Effector CD4-positive, alpha-beta T cell (primary cell): ENCODE results near the gene TDRD6. TPM values are rescaled to one million over a fixed set of nuclear protein-coding genes. Genes with fewer than 3 reads are reported as not detected.
"Not testable (repeated sequence)": the region's sequence is repeated elsewhere in the genome, so short reads cannot be mapped to it uniquely, and the experiment has no call there.

ENCODE experiments used
- DNase-seq: peaks from one replicate; pipeline ENCODE4 v3.0.0-alpha.2; 2020
- total RNA-seq: gene quantifications from one replicate; lab custom pipeline; 2026; lab: John Stamatoyannopoulos, UW

Gene TDRD6
- total RNA-seq = not detected

- DNase-seq = no peak
These were observed at the start of gene TDRD6 for GRCh38 chr6:46687619-46688097. TSS of gene TDRD6 (plus strand) at chr6:46687885. CDS start at chr6:46688129, 244 bp downstream.

GRCh38 chr6:46637933-46638332 lies 49.8 kb upstream of the TDRD6 start:
- no peak for DNase-seq

GRCh38 chr6:46638650-46639049 lies 49.0 kb upstream of the TDRD6 start:
- no peak for DNase-seq

- no peak for DNase-seq
These were observed 44.5 kb upstream of the TDRD6 start for GRCh38 chr6:46642928-46643751.

- DNase-seq = no peak
These were observed 42.4 kb upstream of the TDRD6 start for GRCh38 chr6:46645265-46645664.

GRCh38 chr6:46648108-46648507 lies 39.6 kb upstream of the TDRD6 start:
- DNase-seq = not testable (repeated sequence)

- no peak for DNase-seq
These were observed 38.7 kb upstream of the TDRD6 start for GRCh38 chr6:46648869-46649492.

- DNase-seq = no peak
These were observed 36.7 kb upstream of the TDRD6 start for GRCh38 chr6:46651006-46651405.

GRCh38 chr6:46651816-46652215 lies 35.9 kb upstream of the TDRD6 start:
- no peak for DNase-seq

GRCh38 chr6:46652232-46652602 lies 35.5 kb upstream of the TDRD6 start:
- no peak for DNase-seq

- DNase-seq = peak; percentile 50
These were observed 34.9 kb upstream of the TDRD6 start, which contains the start of the genes CYP39A1 and SLC25A27 for GRCh38 chr6:46652603-46653438. TSS of gene CYP39A1 (minus strand) at chr6:46652818. CDS start at chr6:46652582, 236 bp downstream. TSS of gene SLC25A27 (plus strand) at chr6:46652975. CDS start at chr6:46653193, 218 bp downstream.

GRCh38 chr6:46653439-46654195 lies 34.1 kb upstream of the TDRD6 start:
- no peak for DNase-seq

GRCh38 chr6:46655803-46656202 lies 31.9 kb upstream of the TDRD6 start:
- DNase-seq = no peak

GRCh38 chr6:46657642-46658041 lies 30.0 kb upstream of the TDRD6 start:
- no peak for DNase-seq

GRCh38 chr6:46661483-46661882 lies 26.2 kb upstream of the TDRD6 start:
- DNase-seq = no peak

- no peak for DNase-seq
These were observed 20.3 kb upstream of the TDRD6 start for GRCh38 chr6:46667377-46667776.

- DNase-seq = no peak
These were observed 13.3 kb upstream of the TDRD6 start for GRCh38 chr6:46674410-46674809.

- DNase-seq = no peak
These were observed 10.9 kb upstream of the TDRD6 start for GRCh38 chr6:46676604-46677313.

GRCh38 chr6:46677314-46677654 lies 10.4 kb upstream of the TDRD6 start:
- DNase-seq = no peak

GRCh38 chr6:46684771-46685170 lies 2.9 kb upstream of the TDRD6 start:
- DNase-seq = no peak

- DNase-seq = no peak
These were observed 656 bp downstream of the TDRD6 start for GRCh38 chr6:46688117-46688965.
